ENCODE data around the gene WDR37. TPM values are rescaled to one million over a fixed set of nuclear protein-coding genes. Genes with fewer than 3 reads are reported as not detected.

WDR37 gene
- total and polyA plus RNA-seq, 9 of the 15 experiments (the other 6 are each of a cell fraction or from before 2014, with no cell fraction given), result 2.3 to 11.6 (median 6.7) TPM

GRCh38 chr10:1169981-1170866 is 114.0 kb downstream of the WDR37 start:
- no peak overlapping the region for H3K4me2 ChIP-seq (ENCODE audit: insufficient read depth, low read length)
- H3K4me3 ChIP-seq, result no peak overlapping the region
- H3K4me1 ChIP-seq (replicated peaks in 1 of 2; ENCODE audit: control insufficient read depth in 2 of 2, insufficient read depth in 2 of 2, low read length in 2 of 2), result peaks cover 0 to 10% of the 10 kb centered on the region in 2 experiments; a peak in 1 of 5 replicates
- no peak overlapping the region for H3K9ac ChIP-seq (ENCODE audit: insufficient read depth in 1 of 2, low read depth in 2 of 2, low read length in 2 of 2)
- DNase-seq (ENCODE audit: extremely low read depth in 1 of 4, low spot score in 3 of 4), result no peak
- TF ChIP-seq POLR2G (IDR thresholded peaks at IDR 0.05; ENCODE audit: low read depth, low read length), result 0 out of 2 replicates have a peak, but pooled peaks have one; percentile 15
- TF ChIP-seq FOSL1 (tag; conservative IDR thresholded peaks at IDR 0.05), result no peak
- no peak for TF ChIP-seq GABPB1 (CRISPR knock-in tag; IDR thresholded peaks at IDR 0.05)
- TF ChIP-seq RBM39 (optimal IDR thresholded peaks at IDR 0.05; ENCODE audit: low read depth, low read length), result no peak
- TF ChIP-seq HDGF (IDR thresholded peaks at IDR 0.05), result no peak
- peak; percentile 47; the same call in 1 of the 2 replicates for TF ChIP-seq ZNF316 (IDR thresholded peaks at IDR 0.05)
- no peak for TF ChIP-seq ZNF134 (CRISPR knock-in tag; conservative IDR thresholded peaks at IDR 0.05)
- no peak for TF ChIP-seq CXXC5 (CRISPR knock-in tag; IDR thresholded peaks at IDR 0.05)
- no peak for TF ChIP-seq SAP30 (IDR thresholded peaks at IDR 0.05; ENCODE audit: borderline replicate concordance, insufficient read depth, low read depth, low read length, poor library complexity, severe bottlenecking)
- peak; percentile 41 for TF ChIP-seq C11orf30 (IDR thresholded peaks at IDR 0.05; ENCODE audit: low read depth)
- TF ChIP-seq MAFF (IDR thresholded peaks at IDR 0.05; ENCODE audit: low read length), result 0 out of 2 replicates have a peak, but pooled peaks have one; percentile 11
- TF ChIP-seq SP1 (CRISPR knock-in tag; IDR thresholded peaks at IDR 0.05), result no peak
- TF ChIP-seq ZFP1 (CRISPR knock-in tag; IDR thresholded peaks at IDR 0.05), result no peak
- no peaks in the 10 kb centered on the region for H3K79me2 ChIP-seq (ENCODE audit: control insufficient read depth, insufficient read depth, low read length)
- H2AFZ ChIP-seq (ENCODE audit: low read depth, low read length), result no peak overlapping the region
- H3K36me3 ChIP-seq (ENCODE audit: control insufficient read depth, insufficient read depth, low read length), result no peaks in the 10 kb centered on the region
- no peak for ATAC-seq
- BruUV-seq (replicated peaks), result no TSS peak
- intact Hi-C loops (cut with micrococcal nuclease), result no loop called here
- H3K27ac ChIP-seq (ENCODE audit: extremely low read depth, low read depth, low read length), result no peak overlapping the region
- ChIA-PET POLR2A (interaction anchor here (0.7 to 1.6 kb wide), 3 partner anchors 10 to 1377 kb away, joined by 3 to 4 read pairs (median 4); no protein-coding TSS in a partner anchor), CTCF (ENCODE audit: low intra/inter-chr PET ratio) (no interaction called here)
- peaks cover 6% of the 10 kb centered on the region for H3K9me1 ChIP-seq (ENCODE audit: control insufficient read depth, insufficient read depth, low read length)
- no peak for FAIRE-seq
- H4K20me1 ChIP-seq (replicated peaks; ENCODE audit: control insufficient read depth, insufficient read depth, low read length), result peaks cover 31% of the 10 kb centered on the region
- H3K27me3 ChIP-seq (ENCODE audit: control insufficient read depth in 2 of 2, insufficient read depth in 2 of 2, low read length in 2 of 2), result peaks cover 39 to 66% of the 10 kb centered on the region in 2 experiments
- in situ Hi-C loops (cut with MboI), result no loop called here
- 9% methylated on average over 22 of the region's 22 CpGs for WGBS (ENCODE audit: insufficient coverage, low coverage, missing lambda C conversion rate)
- H3K9me3 ChIP-seq (replicated peaks; ENCODE audit: control insufficient read depth, insufficient read depth, low read depth, low read length), result no peaks in the 10 kb centered on the region

All from K562 (cell line).